ENCODE measurements around the gene CD101.
A peak's percentile ranks its signal among the peaks of the same experiment; 100 is the strongest.

Gene CD101

GRCh38 chr1:117059678-117060440 is 58.3 kb downstream of the CD101 start, which contains the start of gene TTF2:
TSS of gene TTF2 (plus strand) at chr1:117060326. CDS start at chr1:117060347, 21 bp downstream.
- peak; percentile 96 for DNase-seq

- DNase-seq = no peak
Measured at GRCh38 chr1:117060441-117061317, 59.1 kb downstream of the CD101 start.

GRCh38 chr1:117061986-117062415 is 60.4 kb downstream of the CD101 start:
- DNase-seq = no peak

- DNase-seq = no peak
Measured at GRCh38 chr1:117066367-117066766, 64.8 kb downstream of the CD101 start.

- DNase-seq = no peak
Measured at GRCh38 chr1:117067533-117068370, 66.2 kb downstream of the CD101 start.

GRCh38 chr1:117068580-117068979 is 67.0 kb downstream of the CD101 start:
- DNase-seq = no peak

- no peak for DNase-seq
Measured at GRCh38 chr1:117069220-117069844, 67.8 kb downstream of the CD101 start.

GRCh38 chr1:117070124-117070523 is 68.6 kb downstream of the CD101 start:
- no peak for DNase-seq

- DNase-seq = no peak
Measured at GRCh38 chr1:117076648-117077047, 75.1 kb downstream of the CD101 start.

- DNase-seq = no peak
Measured at GRCh38 chr1:117077267-117077666, 75.7 kb downstream of the CD101 start.

- DNase-seq = no peak
Measured at GRCh38 chr1:117079737-117080136, 78.2 kb downstream of the CD101 start.

GRCh38 chr1:117084231-117084630 is 82.7 kb downstream of the CD101 start:
- no peak for DNase-seq
